Muscle layer of colon (tissue), 2 donors: ENCODE data around the gene CERS4.

ENCODE experiments used
- H3K27ac ChIP-seq: one replicate; pipeline ENCODE4 v1.7.0; 2013; ENCODE audit warnings: low read depth, mild to moderate bottlenecking, low read length, moderate library complexity
- H3K27me3 ChIP-seq, 2 donors: one replicate each; pipeline ENCODE4 v1.7.0; 2013; ENCODE audit warnings: low read length in 2 of 2, mild to moderate bottlenecking in 2 of 2; ENCODE audit not compliant: insufficient read depth in 2 of 2, control insufficient read depth in 1 of 2
- H3K36me3 ChIP-seq: one replicate; pipeline ENCODE4 v1.7.0; 2013; ENCODE audit warnings: mild to moderate bottlenecking, low read length; ENCODE audit not compliant: insufficient read depth
- H3K4me1 ChIP-seq: one replicate; pipeline ENCODE4 v1.7.0; 2013; ENCODE audit warnings: mild to moderate bottlenecking, low read length; ENCODE audit not compliant: insufficient read depth
- H3K4me3 ChIP-seq, 2 donors: one replicate each; pipeline ENCODE4 v1.7.0; 2013; ENCODE audit warnings: low read length in 2 of 2, low read depth in 1 of 2, mild to moderate bottlenecking in 1 of 2, moderate library complexity in 1 of 2
- H3K9ac ChIP-seq: one replicate; pipeline ENCODE4 v1.7.0; 2013; ENCODE audit warnings: low read length
- H3K9me3 ChIP-seq: one replicate; pipeline ENCODE4 v1.7.0; 2013; ENCODE audit warnings: mild to moderate bottlenecking, low read length
- donor health status: abdominal sarcoma.
- donor health status: Adenocarcinoma of cecum.

Gene CERS4

GRCh38 chr19:8248348-8249328 lies 39.5 kb downstream of the CERS4 start:
- Histone ChIP-seq H3K9me3 (no peaks in the 10 kb centered on the region), H3K4me1 (peaks cover 20% of the 10 kb centered on the region), H3K27ac (no peak overlapping the region), H3K27me3 (no peaks in the 10 kb centered on the region), H3K9ac (no peak overlapping the region), H3K36me3 (no peaks in the 10 kb centered on the region), H3K4me3 (no peak overlapping the region)

GRCh38 chr19:8250596-8250995 lies 41.4 kb downstream of the CERS4 start:
- Histone ChIP-seq H3K4me3 (no peak overlapping the region), H3K9ac (no peak overlapping the region), H3K36me3 (no peaks in the 10 kb centered on the region), H3K27me3 (no peaks in the 10 kb centered on the region), H3K27ac (peak overlapping the region; percentile 68), H3K4me1 (peaks cover 20% of the 10 kb centered on the region), H3K9me3 (no peaks in the 10 kb centered on the region)

- Histone ChIP-seq H3K27me3 (no peaks in the 10 kb centered on the region), H3K36me3 (peaks cover 4% of the 10 kb centered on the region), H3K9ac (no peak overlapping the region), H3K4me3 (no peak overlapping the region), H3K27ac (peak overlapping the region; percentile 68), H3K9me3 (no peaks in the 10 kb centered on the region), H3K4me1 (peaks cover 20% of the 10 kb centered on the region)
Observed at GRCh38 chr19:8251025-8251472, 41.9 kb downstream of the CERS4 start.

- no peak overlapping the region for H3K9ac ChIP-seq
- H3K27ac ChIP-seq, result no peak overlapping the region
- H3K4me1 ChIP-seq, result peaks cover 20% of the 10 kb centered on the region
- peaks cover 24% of the 10 kb centered on the region for H3K36me3 ChIP-seq
- no peaks in the 10 kb centered on the region for H3K27me3 ChIP-seq
- H3K4me3 ChIP-seq, result no peak overlapping the region
- no peaks in the 10 kb centered on the region for H3K9me3 ChIP-seq
Observed at GRCh38 chr19:8252922-8253589, 43.9 kb downstream of the CERS4 start.

- H3K9me3 ChIP-seq, result no peaks in the 10 kb centered on the region
- no peaks in the 10 kb centered on the region for H3K27me3 ChIP-seq
- no peak overlapping the region for H3K9ac ChIP-seq
- H3K27ac ChIP-seq, result no peak overlapping the region
- no peak overlapping the region for H3K4me3 ChIP-seq
- peaks cover 26% of the 10 kb centered on the region for H3K36me3 ChIP-seq
- peaks cover 20% of the 10 kb centered on the region for H3K4me1 ChIP-seq
Observed at GRCh38 chr19:8253678-8254077, 44.5 kb downstream of the CERS4 start.

- no peak overlapping the region for H3K9ac ChIP-seq
- H3K4me1 ChIP-seq, result peaks cover 20% of the 10 kb centered on the region
- peaks cover 31% of the 10 kb centered on the region for H3K36me3 ChIP-seq
- H3K27ac ChIP-seq, result no peak overlapping the region
- no peaks in the 10 kb centered on the region for H3K9me3 ChIP-seq
- H3K27me3 ChIP-seq, result no peaks in the 10 kb centered on the region
- H3K4me3 ChIP-seq, result no peak overlapping the region
Observed at GRCh38 chr19:8254286-8255001, 45.3 kb downstream of the CERS4 start.

GRCh38 chr19:8255426-8256125 lies 46.4 kb downstream of the CERS4 start:
- no peaks in the 10 kb centered on the region for H3K9me3 ChIP-seq
- H3K27ac ChIP-seq, result no peak overlapping the region
- H3K4me1 ChIP-seq, result peaks cover 18% of the 10 kb centered on the region
- no peaks in the 10 kb centered on the region for H3K27me3 ChIP-seq
- no peak overlapping the region for H3K4me3 ChIP-seq
- no peak overlapping the region for H3K9ac ChIP-seq
- H3K36me3 ChIP-seq, result peaks cover 35% of the 10 kb centered on the region

GRCh38 chr19:8256276-8257051 lies 47.3 kb downstream of the CERS4 start:
- Histone ChIP-seq H3K27ac (no peak overlapping the region), H3K4me3 (no peak overlapping the region), H3K9ac (no peak overlapping the region), H3K4me1 (peaks cover 9% of the 10 kb centered on the region), H3K36me3 (peaks cover 35% of the 10 kb centered on the region), H3K27me3 (no peaks in the 10 kb centered on the region), H3K9me3 (no peaks in the 10 kb centered on the region)

- H3K27ac ChIP-seq, result no peak overlapping the region
- H3K9ac ChIP-seq, result no peak overlapping the region
- peaks cover 6% of the 10 kb centered on the region for H3K4me1 ChIP-seq
- H3K27me3 ChIP-seq, result no peaks in the 10 kb centered on the region
- no peak overlapping the region for H3K4me3 ChIP-seq
- peaks cover 35% of the 10 kb centered on the region for H3K36me3 ChIP-seq
- H3K9me3 ChIP-seq, result no peaks in the 10 kb centered on the region
Observed at GRCh38 chr19:8257052-8257443, 47.9 kb downstream of the CERS4 start.

GRCh38 chr19:8259142-8259921 lies 50.2 kb downstream of the CERS4 start:
- Histone ChIP-seq H3K27ac (no peak overlapping the region), H3K27me3 (no peaks in the 10 kb centered on the region), H3K9ac (no peak overlapping the region), H3K4me1 (no peaks in the 10 kb centered on the region), H3K9me3 (no peaks in the 10 kb centered on the region), H3K36me3 (peaks cover 35% of the 10 kb centered on the region), H3K4me3 (no peak overlapping the region)
